ENCODE data around the gene SDS.

SDS gene

GRCh38 chr12:113371808-113372207, 31.9 kb downstream of the SDS start:
- TF ChIP-seq CTCF (IDR thresholded peaks at IDR 0.05; ENCODE audit: control insufficient read depth, insufficient read depth, low read depth, low read length, missing control alignments): no peak
- no peak overlapping the region for H3K4me3 ChIP-seq (ENCODE audit: control insufficient read depth, low read depth, low read length)
- DNase-seq (ENCODE audit: low read depth): no peak

- DNase-seq (ENCODE audit: low read depth): no peak
- no peak for TF ChIP-seq CTCF (IDR thresholded peaks at IDR 0.05; ENCODE audit: control insufficient read depth, insufficient read depth, low read depth, low read length, missing control alignments)
- H3K4me3 ChIP-seq (ENCODE audit: control insufficient read depth, low read depth, low read length): no peak overlapping the region
Observed at GRCh38 chr12:113370923-113371682, 32.6 kb downstream of the SDS start.

GRCh38 chr12:113369391-113369985, 34.2 kb downstream of the SDS start:
- DNase-seq (ENCODE audit: low read depth): no peak
- no peak overlapping the region for H3K4me3 ChIP-seq (ENCODE audit: control insufficient read depth, low read depth, low read length)
- TF ChIP-seq CTCF (IDR thresholded peaks at IDR 0.05; ENCODE audit: control insufficient read depth, insufficient read depth, low read depth, low read length, missing control alignments): no peak

- DNase-seq (ENCODE audit: low read depth): no peak
- TF ChIP-seq CTCF (IDR thresholded peaks at IDR 0.05; ENCODE audit: control insufficient read depth, insufficient read depth, low read depth, low read length, missing control alignments): no peak
- no peak overlapping the region for H3K4me3 ChIP-seq (ENCODE audit: control insufficient read depth, low read depth, low read length)
Observed at GRCh38 chr12:113368331-113368730, 35.4 kb downstream of the SDS start.

- DNase-seq (ENCODE audit: low read depth): no peak
- H3K4me3 ChIP-seq (ENCODE audit: control insufficient read depth, low read depth, low read length): no peak overlapping the region
- TF ChIP-seq CTCF (IDR thresholded peaks at IDR 0.05; ENCODE audit: control insufficient read depth, insufficient read depth, low read depth, low read length, missing control alignments): no peak
Observed at GRCh38 chr12:113366827-113367226, 36.9 kb downstream of the SDS start.

GRCh38 chr12:113365639-113366395, 37.9 kb downstream of the SDS start:
- no peak overlapping the region for H3K4me3 ChIP-seq (ENCODE audit: control insufficient read depth, low read depth, low read length)
- no peak for DNase-seq (ENCODE audit: low read depth)
- TF ChIP-seq CTCF (IDR thresholded peaks at IDR 0.05; ENCODE audit: control insufficient read depth, insufficient read depth, low read depth, low read length, missing control alignments): no peak
